Stimulated activated CD4-positive, alpha-beta T cell treated with anti-CD3 and anti-CD28 coated beads, Interleukin-15, amount 100 ng/mL, for 1 hour (primary cell): ENCODE results near the gene PDE11A.
"Not testable (repeated sequence)": the region's sequence is repeated elsewhere in the genome, so short reads cannot be mapped to it uniquely, and the experiment has no call there.

Experiments used
- DNase-seq, 2 donors: peaks; one replicate each; pipeline ENCODE4 v3.0.0-alpha.2; 2020; ENCODE audit warnings: low read depth in 1 of 2, low spot score in 1 of 2

Gene PDE11A

DNA sequence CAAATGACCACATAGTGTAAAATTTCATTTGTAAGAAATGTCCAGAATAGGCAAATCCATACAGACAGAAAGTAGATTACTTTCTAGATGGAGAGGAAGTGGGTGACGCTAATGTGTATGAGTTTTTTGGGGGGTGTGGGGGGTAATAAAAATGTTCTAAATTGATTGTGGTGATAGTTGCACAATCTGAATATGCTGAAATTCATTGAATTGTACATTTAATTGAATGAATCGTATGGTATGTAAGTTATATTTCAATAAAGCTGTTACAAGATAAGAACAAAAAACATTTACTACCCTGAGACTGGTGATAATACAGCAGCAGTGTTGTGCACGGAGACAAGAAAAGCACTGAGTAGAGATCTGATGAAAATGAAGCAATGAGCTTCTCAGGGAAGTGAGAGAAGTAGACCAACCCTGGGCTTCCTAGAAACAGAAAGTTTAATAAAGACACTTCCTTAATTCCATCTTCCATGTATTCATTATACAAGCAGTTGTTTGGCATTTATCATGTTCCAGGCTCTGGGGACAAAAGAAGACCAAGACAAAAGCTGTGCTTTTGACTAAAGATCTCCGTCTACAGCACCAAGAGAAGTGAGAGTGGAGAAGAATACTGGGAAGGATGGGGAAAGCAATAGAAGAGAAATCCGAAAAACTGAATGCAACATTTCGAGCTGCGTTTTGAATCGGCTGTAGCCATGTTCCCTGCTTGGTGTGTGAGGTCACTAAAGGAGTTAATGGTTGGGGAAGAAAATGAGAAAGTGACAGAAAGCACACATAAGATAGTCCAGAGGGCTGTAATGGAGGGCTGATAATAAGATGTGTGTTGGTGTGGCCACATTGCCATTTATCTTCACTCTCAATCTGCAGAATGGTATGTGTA is 1.8 kb upstream of the PDE11A start:
- DNase-seq: no peak

DNA sequence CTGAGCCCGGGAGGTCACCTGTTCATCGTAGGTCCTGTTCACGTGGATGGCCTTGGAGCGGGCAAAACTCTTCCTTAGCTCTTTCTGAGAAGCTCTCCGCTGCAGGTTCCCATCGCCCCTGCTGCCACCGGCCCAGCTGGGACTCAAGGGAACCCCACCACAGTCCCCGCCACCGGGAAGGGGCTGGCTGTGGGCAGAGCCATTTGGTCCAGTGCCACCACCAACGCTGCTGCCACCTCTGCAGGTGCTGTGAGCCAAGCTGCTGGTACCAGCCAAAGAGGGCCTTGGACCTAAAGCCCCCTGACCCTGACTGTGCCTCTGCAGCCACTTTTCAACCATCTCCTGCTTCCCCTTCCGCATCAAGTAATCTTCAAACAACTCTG is 586 bp downstream of the PDE11A start:
- no peak for DNase-seq

DNA sequence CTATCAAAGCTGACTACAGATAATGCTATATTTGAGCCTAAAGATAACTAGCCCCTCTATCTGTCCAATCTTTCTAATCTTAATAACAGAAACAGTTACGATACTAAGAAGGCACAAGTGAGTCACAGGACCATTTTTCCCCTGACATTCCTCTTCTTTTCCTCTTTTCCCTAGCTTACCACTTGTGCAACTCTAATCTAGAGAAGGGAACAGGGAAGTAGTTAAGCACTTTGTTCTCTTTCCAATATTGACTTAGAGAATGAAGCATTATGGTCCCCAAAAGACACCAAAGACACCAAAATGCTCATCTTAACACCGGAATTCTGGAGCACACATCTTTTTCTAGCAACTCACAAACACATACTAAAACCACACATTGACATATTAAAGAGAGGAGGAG is 1.8 kb downstream of the PDE11A start:
- no peak for DNase-seq

DNA sequence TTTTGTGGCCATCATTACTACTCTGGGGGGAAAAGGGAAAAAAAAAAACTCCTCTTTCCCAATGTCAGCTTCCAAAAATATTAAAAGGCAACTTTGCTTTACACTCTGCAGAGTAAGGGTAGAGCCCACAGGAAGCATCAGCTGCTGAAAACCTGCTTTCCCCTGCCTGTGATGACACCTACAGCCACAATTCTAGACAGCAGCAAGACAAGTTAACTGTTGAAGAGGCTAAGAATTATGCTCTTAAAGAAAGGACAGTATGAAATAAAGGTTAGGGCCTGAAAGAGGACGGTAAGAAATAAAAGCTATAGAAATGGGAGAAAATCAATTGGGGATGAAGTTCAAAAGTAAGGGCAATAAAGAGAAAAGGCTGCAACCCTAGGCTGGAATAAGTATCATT is 3.0 kb downstream of the PDE11A start:
- DNase-seq: no peak

DNA sequence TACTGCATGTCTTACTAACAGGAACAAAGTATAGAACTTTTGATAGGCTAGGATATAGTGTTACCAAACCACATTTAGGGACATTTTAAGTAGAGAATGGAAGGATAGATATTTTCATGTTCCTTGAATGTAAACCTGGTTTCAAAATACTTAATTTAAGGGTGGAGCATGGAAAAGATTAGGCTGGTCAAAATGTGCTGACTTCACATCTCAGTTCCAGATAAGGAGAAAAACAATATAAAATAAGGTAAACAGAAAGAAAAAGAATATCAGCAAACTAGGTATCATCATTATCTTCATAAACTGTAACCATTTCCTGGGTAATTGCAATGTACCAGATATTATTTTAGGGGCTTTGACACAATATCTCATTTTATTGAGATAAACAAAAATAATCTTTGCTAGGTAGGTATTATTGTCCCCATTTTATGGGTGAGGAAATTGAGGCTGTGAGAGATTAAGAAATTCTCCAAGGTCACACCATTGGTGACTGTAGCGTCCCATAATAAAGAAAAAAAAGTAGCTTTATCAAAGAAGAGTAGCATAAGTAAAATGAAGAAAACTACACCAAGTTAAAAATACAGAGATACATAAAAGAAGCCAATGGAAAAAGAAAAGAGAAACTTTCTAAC is 3.6 kb downstream of the PDE11A start:
- no peak for DNase-seq

DNA sequence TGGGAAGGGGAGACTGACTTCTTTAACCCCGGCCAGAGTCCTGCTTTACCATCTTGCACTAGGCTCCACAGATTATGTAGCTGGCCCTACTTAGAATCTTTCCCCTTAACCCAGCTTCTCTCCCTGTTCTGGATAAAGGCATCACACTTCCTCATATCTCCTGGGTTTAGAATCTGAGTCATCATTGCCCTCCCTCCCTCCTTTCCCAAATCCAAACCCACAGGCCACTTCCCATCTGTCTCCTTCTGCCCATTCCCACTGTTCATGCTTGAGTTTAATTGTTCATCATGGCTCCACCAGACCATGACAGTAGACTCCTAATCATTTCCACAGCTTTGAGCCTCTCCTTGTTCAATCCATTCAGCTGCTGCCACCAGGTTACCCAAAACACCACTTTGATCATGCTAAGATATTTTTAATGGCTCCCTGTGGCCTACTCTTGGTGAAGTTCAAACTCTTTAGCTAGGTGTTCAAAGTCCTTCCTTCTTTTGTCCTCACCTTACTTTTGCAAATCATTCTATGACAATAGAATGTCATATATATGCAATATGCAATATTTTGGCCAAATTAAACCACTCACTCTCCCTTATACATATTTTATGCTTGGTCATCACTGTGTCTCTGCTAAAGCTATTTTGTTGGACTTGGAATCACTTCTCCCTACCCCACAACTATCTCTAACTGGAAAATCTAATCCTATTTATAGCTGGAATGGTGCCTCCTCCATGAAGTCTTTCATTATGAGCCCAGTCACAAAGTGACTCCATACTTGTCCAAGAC is 5.5 kb downstream of the PDE11A start:
- no peak for DNase-seq

DNA sequence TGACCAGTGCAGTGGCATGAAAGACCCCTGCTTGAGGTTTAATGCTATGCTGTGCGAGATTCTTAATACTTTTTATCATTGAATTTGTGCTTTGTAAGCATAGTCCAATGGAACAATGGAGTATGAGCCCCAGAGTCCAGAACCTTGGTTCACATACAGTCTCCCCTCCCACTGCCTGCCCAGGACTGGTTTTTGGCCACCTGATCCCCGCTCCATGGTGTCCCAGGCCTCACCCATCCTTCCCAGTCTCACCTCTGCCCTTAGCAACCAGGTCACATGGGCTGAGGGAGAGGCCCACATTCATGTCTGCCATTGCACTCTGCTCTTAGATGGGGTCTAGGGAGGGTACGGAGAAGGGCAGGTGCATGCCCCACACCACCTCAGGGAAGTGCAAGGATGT is 6.3 kb downstream of the PDE11A start:
- DNase-seq: no peak

DNA sequence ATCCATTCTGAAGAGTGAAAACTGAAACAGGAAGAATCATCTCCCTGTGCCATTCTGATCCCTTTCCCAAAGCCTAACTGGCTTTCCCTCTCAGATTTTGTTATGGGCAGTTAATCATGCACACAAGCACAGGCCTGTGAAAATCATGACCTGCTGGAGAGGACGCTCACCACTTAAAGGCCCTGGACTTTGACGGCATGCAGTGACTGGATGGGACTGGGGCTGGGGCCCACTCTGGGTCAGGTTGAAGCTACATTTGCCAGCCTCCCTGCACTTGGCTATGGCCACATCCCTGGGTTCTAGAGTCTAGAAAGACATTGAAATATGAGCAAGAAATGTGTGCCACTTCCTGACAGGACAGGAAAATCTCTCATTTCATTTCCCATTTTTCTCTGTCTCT is 12.9 kb downstream of the PDE11A start:
- DNase-seq: no peak

DNA sequence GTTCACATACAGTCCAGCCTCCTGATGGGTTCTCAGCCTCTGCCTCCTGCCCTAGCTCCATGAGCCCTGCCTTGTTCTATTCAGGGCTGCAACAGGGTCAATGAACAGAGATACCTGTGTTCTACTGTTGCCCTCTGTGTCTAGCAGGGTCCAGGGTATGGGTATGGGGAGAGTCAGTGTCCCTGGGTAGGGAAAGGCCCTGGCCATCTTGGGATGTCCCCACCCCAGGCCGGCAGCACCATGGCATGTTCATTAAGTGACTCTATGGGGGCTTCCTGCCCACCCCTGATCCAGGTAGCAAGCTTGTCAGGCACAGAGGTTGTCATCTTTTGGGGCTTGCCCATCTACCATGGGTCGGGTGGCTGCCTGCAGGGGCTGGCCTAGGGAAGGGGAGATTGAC is 13.5 kb downstream of the PDE11A start:
- DNase-seq: no peak

DNA sequence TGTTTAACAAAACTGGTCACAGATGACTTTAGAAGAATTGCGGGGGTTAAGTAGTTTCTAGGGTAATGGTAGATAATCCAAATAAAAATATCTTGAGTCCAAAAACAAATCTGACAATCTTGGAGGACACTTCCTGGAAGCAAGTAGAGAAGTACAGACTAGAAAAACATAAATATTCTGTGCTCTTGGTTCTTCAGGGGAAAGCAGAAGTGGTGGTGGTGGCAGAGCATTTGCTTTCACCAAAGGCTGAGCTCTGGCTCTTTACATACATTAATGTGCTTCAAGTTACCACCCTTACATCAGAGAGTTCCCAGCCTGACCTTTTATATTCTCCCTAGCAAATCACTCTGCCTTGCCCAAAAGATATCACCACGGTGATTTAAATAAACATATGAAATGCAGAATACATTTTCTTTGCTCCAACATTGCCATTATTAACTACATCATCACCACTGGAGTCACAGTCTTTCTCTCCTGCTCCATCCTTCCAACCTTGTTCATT is 15.3 kb downstream of the PDE11A start:
- DNase-seq: no peak

DNA sequence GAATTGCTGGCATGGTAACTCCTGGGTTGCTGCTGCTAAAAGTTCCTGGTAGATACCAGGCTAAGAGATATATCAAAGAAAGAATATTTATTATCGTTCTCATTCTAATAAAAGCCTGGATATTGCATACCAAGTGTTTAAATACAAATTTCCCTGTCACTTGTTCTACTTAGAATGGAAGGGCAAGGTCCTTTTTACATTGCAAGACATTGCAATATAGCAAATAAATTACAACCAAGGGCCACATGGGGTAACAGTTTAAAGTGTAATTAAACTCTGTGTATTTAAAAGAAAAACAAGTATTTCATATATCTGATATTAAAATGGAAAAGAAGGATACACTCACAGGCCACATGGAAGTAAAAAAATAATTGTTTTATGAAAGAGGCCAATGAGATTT is 16.2 kb downstream of the PDE11A start:
- no peak for DNase-seq

DNA sequence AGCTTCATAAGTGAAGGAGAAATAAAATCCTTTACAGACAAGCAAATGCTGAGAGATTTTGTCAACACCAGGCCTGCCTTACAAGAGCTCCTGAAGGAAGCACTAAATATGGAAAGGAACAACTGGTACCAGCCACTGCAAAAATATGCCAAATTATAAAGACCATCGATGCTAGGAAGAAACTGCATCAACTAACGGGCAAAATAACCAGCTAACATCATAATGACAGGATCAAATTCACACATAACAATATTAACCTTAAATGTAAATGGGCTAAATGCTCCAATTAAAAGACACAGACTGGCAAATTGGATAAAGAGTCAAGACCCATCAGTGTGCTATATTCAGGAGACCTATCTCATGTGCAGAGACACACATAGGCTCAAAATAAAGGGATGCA is 21.3 kb downstream of the PDE11A start:
- not testable (repeated sequence) for DNase-seq

DNA sequence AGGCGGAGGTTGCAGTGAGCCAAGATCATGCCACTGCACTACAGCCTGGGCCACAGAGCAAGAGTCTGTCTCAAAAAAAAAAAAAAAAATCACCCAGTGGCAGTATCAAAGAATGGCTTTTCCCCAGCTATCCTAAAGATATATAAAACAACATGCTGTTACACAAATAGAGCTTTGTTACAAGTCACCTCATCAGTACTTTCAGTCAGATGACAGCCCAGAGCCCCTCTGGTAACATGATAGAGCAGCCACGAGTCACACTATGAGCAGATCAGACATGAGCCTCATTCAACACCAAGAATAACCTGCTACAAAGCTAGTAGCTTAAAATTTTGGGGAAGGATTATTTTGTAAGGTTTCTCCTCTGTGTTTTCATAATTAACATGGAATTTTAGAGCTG is 25.2 kb downstream of the PDE11A start:
- DNase-seq: no peak

DNA sequence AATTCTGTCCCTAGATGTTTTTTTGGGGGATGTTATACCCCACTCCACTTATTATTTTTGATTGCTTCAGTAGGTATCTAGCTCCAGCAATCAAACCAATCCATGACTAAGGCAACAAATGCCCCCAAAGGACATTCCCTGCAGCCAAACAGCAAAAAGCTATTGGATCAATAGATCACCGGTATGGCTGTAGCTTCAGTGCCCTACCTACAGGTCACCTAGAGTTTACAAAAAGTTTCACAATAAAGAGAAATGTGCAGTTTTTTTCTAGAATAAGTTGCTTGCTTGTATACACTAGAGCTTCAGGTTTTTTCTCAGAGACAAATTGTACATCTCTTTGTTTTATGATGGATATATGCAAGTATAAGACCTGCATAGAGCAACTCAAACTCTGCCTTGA is 27.7 kb downstream of the PDE11A start:
- DNase-seq: no peak

DNA sequence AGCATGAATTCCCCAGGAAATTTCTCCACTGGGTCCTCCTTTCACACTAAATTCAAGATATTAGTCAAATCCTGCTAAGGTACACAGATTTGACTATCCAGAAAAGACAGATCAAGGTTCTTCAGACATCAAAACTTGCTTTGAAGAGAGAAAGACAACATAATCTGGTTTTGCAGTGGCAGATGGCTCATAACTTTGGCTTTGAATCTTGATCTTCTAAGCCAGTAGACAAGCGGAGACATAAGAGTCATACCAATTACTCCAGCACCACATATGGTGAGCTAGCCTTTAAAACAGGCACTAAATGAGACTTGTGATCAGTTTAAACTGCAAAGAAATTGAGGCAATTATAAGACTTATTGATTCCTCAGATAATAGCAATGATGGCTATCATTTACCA is 29.3 kb downstream of the PDE11A start:
- no peak for DNase-seq

DNA sequence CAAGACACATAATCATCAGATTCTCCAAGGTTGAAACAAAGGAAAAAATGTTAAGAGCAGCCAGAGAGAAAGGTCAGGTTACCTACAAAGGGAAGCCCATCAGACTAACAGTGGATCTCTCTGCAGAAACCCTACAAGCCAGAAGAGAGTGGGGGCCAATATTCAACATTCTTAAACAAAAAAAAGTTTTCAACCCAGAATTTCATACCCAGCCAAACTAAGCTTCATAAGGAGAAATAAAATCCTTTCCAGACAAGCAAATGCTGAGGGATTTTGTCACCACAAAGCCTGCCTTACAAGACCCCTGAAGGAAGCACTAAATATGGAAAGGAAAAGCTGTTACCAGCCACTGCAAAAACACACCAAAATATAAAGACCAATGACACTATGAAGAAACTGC is 39.0 kb downstream of the PDE11A start:
- not testable (repeated sequence) for DNase-seq

DNA sequence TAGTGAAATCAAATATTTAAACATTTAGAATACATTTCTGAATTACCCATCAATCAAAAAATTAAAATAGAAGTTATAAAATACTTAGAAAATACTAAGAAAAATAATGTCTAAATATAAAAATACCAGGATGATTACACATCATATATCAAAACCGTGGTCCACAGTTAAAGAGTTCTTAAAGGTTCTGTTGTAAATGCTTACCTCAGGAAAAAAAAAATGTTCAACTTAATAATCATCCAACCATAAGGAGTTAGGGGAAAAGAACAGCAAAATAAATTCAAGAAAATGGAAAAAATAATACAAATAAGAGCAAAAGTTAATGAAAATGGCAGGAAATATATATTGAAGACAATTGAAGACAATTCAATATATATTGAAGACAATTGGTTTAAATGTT is 43.2 kb downstream of the PDE11A start:
- no peak for DNase-seq

DNA sequence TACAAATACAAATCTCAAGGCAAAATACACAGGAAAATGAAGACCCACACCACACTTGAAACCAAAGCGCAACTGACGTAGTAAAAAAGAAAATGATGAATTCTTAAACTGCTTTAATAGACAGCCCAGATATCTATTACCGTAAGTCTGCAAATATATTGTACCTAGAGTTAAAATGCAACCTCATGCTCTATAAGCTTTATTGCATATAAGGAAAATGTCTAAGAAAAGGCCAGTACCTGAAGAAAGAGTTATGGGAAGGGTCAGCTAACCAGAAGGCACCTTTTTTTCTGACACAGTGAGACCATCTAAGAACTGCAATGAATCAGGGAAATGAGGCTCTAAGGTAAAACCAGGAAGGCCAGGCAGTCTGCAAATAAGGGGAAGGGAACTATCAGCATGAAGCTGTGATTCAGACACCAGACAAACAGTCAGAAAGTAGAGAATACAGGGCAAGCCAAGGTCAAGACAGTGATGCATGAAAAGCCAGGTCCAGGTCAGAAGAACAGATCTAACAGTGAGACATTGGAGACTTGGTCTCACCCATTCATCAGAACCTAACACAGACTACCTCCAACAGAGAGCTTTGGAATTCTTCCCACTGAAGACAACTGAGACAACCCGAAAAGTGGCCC is 46.9 kb downstream of the PDE11A start:
- no peak for DNase-seq

DNA sequence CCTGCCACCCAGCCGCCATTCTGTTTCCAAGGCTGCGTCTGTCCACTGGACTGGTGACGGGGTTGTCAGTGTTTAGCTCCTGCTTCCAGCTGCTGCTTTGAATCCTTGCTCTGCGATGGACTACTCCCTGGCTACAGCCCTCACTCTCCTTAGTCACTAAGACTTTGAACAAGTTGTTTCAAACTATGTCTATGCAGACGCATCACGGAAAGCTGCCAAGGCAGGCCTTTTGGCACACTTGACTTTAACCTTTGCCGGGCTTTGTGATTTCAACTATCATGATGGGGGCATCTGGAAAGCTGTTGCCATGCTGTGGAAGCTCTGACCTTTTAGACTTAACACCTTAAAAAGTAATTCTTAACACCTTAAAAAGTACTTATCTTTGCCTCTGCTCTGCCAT is 54.4 kb downstream of the PDE11A start:
- no peak for DNase-seq

DNA sequence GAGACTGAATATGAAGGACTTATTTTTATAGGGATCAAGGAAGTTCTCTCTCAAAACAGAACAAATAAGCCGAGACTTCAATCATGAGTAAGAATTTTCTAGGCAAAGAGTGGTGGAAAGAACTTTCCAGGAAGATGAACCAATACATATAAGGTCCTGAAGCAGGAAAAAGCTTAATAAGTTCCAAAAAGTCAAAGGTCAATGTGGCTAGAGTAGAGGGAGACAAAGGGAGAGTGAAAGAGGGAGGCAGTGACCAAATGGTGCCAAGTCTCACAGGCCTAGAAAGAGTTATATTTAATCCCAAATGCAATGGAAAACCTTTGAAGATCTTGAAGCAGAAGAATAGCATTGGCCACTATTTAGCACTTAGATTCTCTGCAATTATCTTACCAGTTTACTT is 56.0 kb downstream of the PDE11A start:
- no peak for DNase-seq

DNA sequence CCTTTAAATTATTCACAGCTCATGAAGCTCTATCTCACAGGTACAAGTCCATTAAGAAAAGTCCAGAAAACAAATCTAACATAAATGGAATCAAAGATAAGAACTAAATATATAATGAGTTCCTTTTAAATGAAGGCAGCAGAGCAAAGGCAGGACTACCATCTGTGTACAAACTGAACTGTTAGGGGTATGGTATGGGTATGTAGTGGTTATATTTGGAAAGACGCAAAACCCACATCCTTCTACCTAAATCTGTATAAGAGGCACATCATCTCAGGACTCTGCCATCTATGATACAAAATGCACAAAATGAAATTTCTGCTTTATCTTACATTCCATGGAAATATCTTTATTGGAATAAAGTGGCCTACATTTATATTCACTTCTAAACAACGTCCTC is 59.9 kb downstream of the PDE11A start:
- DNase-seq: no peak
